GM12864 (cell line): ENCODE data around the gene NTN1.
"Not testable (repeated sequence)": the region's sequence is repeated elsewhere in the genome, so short reads cannot be mapped to it uniquely, and the experiment has no call there.

Experiments used
- DNase-seq: peaks from one replicate; pipeline ENCODE4 v3.0.0-alpha.2; 2011; ENCODE audit warnings: low read depth
- H3K4me3 ChIP-seq: 2 replicates; pipeline ENCODE4 v1.5.1; 2011; ENCODE audit warnings: mild to moderate bottlenecking, low read depth, low read length, control low read depth
- CTCF ChIP-seq: IDR thresholded peaks from 2 replicates; pipeline ENCODE4 v1.5.1; 2011; ENCODE audit warnings: low read depth, mild to moderate bottlenecking, moderate library complexity, low read length, control low read depth, inconsistent platforms; ENCODE audit errors: missing control alignments

The NTN1 gene

GRCh38 chr17:9101356-9101755, 80.0 kb downstream of the NTN1 start:
- no peak for TF ChIP-seq CTCF
- DNase-seq = no peak
- no peak overlapping the region for H3K4me3 ChIP-seq

GRCh38 chr17:9103193-9103592, 81.9 kb downstream of the NTN1 start:
- DNase-seq, H3K4me3 ChIP-seq: not testable (repeated sequence)

- TF ChIP-seq CTCF = no peak
- DNase-seq = no peak
- H3K4me3 ChIP-seq = no peak overlapping the region
These were observed 83.2 kb downstream of the NTN1 start for GRCh38 chr17:9104370-9105041.

- H3K4me3 ChIP-seq = no peak overlapping the region
- TF ChIP-seq CTCF = no peak
- DNase-seq = no peak
These were observed 84.0 kb downstream of the NTN1 start for GRCh38 chr17:9105068-9105868.

GRCh38 chr17:9106278-9106677, 85.0 kb downstream of the NTN1 start:
- not testable (repeated sequence) for DNase-seq, H3K4me3 ChIP-seq

GRCh38 chr17:9107527-9107926, 86.2 kb downstream of the NTN1 start:
- no peak for DNase-seq
- TF ChIP-seq CTCF = no peak
- no peak overlapping the region for H3K4me3 ChIP-seq

GRCh38 chr17:9108146-9108545, 86.8 kb downstream of the NTN1 start:
- no peak for TF ChIP-seq CTCF
- H3K4me3 ChIP-seq = no peak overlapping the region
- no peak for DNase-seq

- no peak for TF ChIP-seq CTCF
- DNase-seq = no peak
- no peak overlapping the region for H3K4me3 ChIP-seq
These were observed 88.6 kb downstream of the NTN1 start for GRCh38 chr17:9109933-9110332.
